Hepatocyte (in vitro differentiated cells): ENCODE data around the gene ABCG4. TPM values are rescaled to one million over a fixed set of nuclear protein-coding genes. Genes with fewer than 3 reads are reported as not detected.

Source experiments
- DNase-seq: peaks from one replicate; pipeline ENCODE4 v3.0.0-alpha.2; 2016; ENCODE audit warnings: low spot score
- H2AFZ ChIP-seq: fragments of 200-600 bp; sonication (generic); 2 replicates; pipeline ENCODE4 v1.6.0; 2016; ENCODE audit warnings: antibody characterized with exemption, mild to moderate bottlenecking
- H3K27ac ChIP-seq: fragments of 200-600 bp; sonication (generic); 2 replicates; pipeline ENCODE4 v1.5.1; 2016; ENCODE audit warnings: mild to moderate bottlenecking
- H3K27me3 ChIP-seq: fragments of 200-600 bp; sonication (generic); 2 replicates; pipeline ENCODE4 v1.6.1; 2016
- H3K36me3 ChIP-seq: fragments of 200-600 bp; sonication (generic); replicated peaks from 2 replicates; pipeline ENCODE4 v1.5.1; 2016; ENCODE audit warnings: low read depth; ENCODE audit not compliant: insufficient read depth
- H3K4me1 ChIP-seq: fragments of 200-600 bp; sonication (generic); 2 replicates; pipeline ENCODE4 v1.5.1; 2016; ENCODE audit warnings: mild to moderate bottlenecking, moderate library complexity; ENCODE audit not compliant: insufficient read depth
- H3K4me2 ChIP-seq: fragments of 200-600 bp; sonication (generic); 2 replicates; pipeline ENCODE4 v1.6.0; 2016
- H3K4me3 ChIP-seq: fragments of 200-600 bp; sonication (generic); 2 replicates; pipeline ENCODE4 v1.5.1; 2016; ENCODE audit warnings: mild to moderate bottlenecking
- H3K79me2 ChIP-seq: fragments of 200-600 bp; sonication (generic); 2 replicates; pipeline ENCODE4 v1.6.0; 2017; ENCODE audit warnings: mild to moderate bottlenecking
- H3K9me2 ChIP-seq: fragments of 200-600 bp; sonication (generic); replicated peaks from 2 replicates; pipeline ENCODE4 v1.6.0; 2017; ENCODE audit warnings: mild to moderate bottlenecking; ENCODE audit not compliant: insufficient read depth
- H3K9me3 ChIP-seq: fragments of 200-600 bp; sonication (generic); 2 replicates; pipeline ENCODE4 v1.5.1; 2016; ENCODE audit warnings: low read depth, mild to moderate bottlenecking
- H4K20me1 ChIP-seq: fragments of 200-600 bp; sonication (generic); 2 replicates; pipeline ENCODE4 v1.6.0; 2016; ENCODE audit warnings: mild to moderate bottlenecking; ENCODE audit not compliant: insufficient read depth, poor library complexity, severe bottlenecking
- CTCF ChIP-seq: fragments of 200-600 bp; sonication (generic); IDR thresholded peaks from 2 replicates; pipeline ENCODE4 v1.5.1; 2016; ENCODE audit warnings: antibody characterized with exemption, mild to moderate bottlenecking; ENCODE audit not compliant: poor library complexity
- EZH2 ChIP-seq: fragments of 200-600 bp; sonication (generic); IDR thresholded peaks from 2 replicates; pipeline ENCODE4 v1.6.1; 2016; ENCODE audit warnings: antibody characterized with exemption, mild to moderate bottlenecking, borderline replicate concordance
- EZH2phosphoT487 ChIP-seq: fragments of 200-600 bp; sonication (generic); IDR thresholded peaks from one replicate; pipeline ENCODE4 v1.6.1; 2018; ENCODE audit warnings: antibody characterized with exemption, mild to moderate bottlenecking, low read depth, moderate library complexity; ENCODE audit not compliant: unreplicated experiment, severe bottlenecking
- WGBS: methylation state at CpG from one replicate; pipeline ENCODE4 v1.1.6; 2016; ENCODE audit warnings: low lambda C conversion rate; ENCODE audit errors: missing lambda C conversion rate; 5-methylcytosine and 5-hydroxymethylcytosine counted together
- polyA plus RNA-seq: library from polyadenylated mRNA; unstranded; fragments of >200 nt; fragmentation: Nextera tagmentation; extraction: Ambion mirVana; gene quantifications from 2 replicates; pipeline ENCODE4 v1.2.1, GENCODE V29; 2016
- total RNA-seq: library from RNA; depleted of rRNA; stranded (reverse); fragments of >200 nt; gene quantifications from 2 replicates; pipeline ENCODE4 v1.2.3, GENCODE V29; 2014

Gene ABCG4
- total and polyA plus RNA-seq, 2 experiments from 2014 or later = 0.45 TPM; not detected in 1

GRCh38 chr11:119106564-119107537 lies 42.0 kb upstream of the ABCG4 start, which contains the start of gene C2CD2L:
Gene C2CD2L, plus strand, starts transcription at chr11:119107344. Its CDS starts 398 bp downstream, at chr11:119107742.
- TF ChIP-seq EZH2phosphoT487 (no peak), CTCF (no peak), EZH2 (no peak)
- H3K4me1 ChIP-seq = peaks cover 27% of the 10 kb centered on the region
- no peaks in the 10 kb centered on the region for H3K9me3 ChIP-seq
- 4% methylated on average over 26 of the region's 49 CpGs for WGBS
- H3K36me3 ChIP-seq = no peaks in the 10 kb centered on the region
- peak within 1 kb of the TSS; percentile 86 for H3K4me3 ChIP-seq
- no peaks in the 10 kb centered on the region for H4K20me1 ChIP-seq
- H3K9me2 ChIP-seq = no peaks in the 10 kb centered on the region
- H3K79me2 ChIP-seq = peaks cover 20% of the 10 kb centered on the region
- peak within 1 kb of the TSS; percentile 90 for H3K4me2 ChIP-seq
- H3K27me3 ChIP-seq = no peaks in the 10 kb centered on the region
- DNase-seq = peak; percentile 96
- H2AFZ ChIP-seq = peak within 1 kb of the TSS; percentile 65
- H3K27ac ChIP-seq = peak within 1 kb of the TSS; percentile 74

- no peak for TF ChIP-seq EZH2phosphoT487
- TF ChIP-seq CTCF = no peak
- TF ChIP-seq EZH2 = no peak
- WGBS = 1% methylated on average over 37 of the region's 65 CpGs
- H3K4me1 ChIP-seq = peaks cover 27% of the 10 kb centered on the region
- no peaks in the 10 kb centered on the region for H4K20me1 ChIP-seq
- H3K9me3 ChIP-seq = no peaks in the 10 kb centered on the region
- H3K4me2 ChIP-seq = peak overlapping the region; percentile 90
- peak overlapping the region; percentile 65 for H2AFZ ChIP-seq
- H3K79me2 ChIP-seq = peaks cover 20% of the 10 kb centered on the region
- H3K4me3 ChIP-seq = peak overlapping the region; percentile 86
- H3K36me3 ChIP-seq = no peaks in the 10 kb centered on the region
- DNase-seq = peak; percentile 39
- H3K27ac ChIP-seq = peak overlapping the region; percentile 60
- no peaks in the 10 kb centered on the region for H3K27me3 ChIP-seq
- no peaks in the 10 kb centered on the region for H3K9me2 ChIP-seq
Observed at GRCh38 chr11:119107538-119108145, 41.2 kb upstream of the ABCG4 start.

DNA sequence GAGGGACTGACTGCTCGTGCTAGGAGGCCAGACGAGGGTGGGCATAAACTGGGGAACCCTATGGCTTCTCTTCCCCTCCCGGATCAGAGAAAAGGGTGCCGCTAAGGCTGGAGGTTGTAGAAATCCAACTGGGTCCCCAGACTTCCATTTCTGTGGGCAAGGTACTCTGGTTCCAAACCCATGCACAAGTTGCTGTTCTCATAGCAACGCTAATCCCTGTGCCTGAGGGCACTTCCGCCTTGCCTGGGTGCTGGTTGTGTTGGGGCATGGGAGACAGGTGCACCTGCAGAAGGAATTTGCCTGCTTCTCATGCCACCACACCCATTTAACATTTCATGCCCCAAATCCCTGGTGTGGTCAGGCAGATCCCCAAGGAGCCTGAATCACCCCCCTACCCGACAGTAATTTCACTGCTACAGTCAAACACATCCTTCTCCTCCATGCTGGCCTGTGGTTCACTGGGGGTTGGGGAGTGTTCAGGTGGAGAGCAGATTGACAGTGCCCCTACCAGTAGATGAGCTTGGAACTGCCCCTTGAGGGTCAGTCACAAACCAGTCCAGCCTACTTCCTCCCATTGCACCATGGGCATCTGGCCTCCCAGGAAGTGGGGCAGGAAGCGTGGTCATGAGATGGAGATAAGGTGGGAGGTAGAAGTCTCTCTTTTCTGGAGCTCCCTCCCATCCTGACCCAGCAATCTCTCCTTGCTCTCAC lies 40.6 kb upstream of the ABCG4 start:
- H3K9me2 ChIP-seq = no peaks in the 10 kb centered on the region
- H3K4me1 ChIP-seq = peaks cover 21% of the 10 kb centered on the region
- peak overlapping the region; percentile 86 for H3K4me3 ChIP-seq
- DNase-seq = peak; percentile 43
- H3K79me2 ChIP-seq = peaks cover 19% of the 10 kb centered on the region
- TF ChIP-seq EZH2phosphoT487 (no peak), CTCF (no peak), EZH2 (no peak)
- H3K4me2 ChIP-seq = peak overlapping the region; percentile 90
- H2AFZ ChIP-seq = peak overlapping the region; percentile 65
- H3K9me3 ChIP-seq = no peaks in the 10 kb centered on the region
- no peaks in the 10 kb centered on the region for H4K20me1 ChIP-seq
- 19% methylated on average over 8 of the region's 8 CpGs for WGBS
- H3K27me3 ChIP-seq = no peaks in the 10 kb centered on the region
- H3K27ac ChIP-seq = peak overlapping the region; percentile 60
- H3K36me3 ChIP-seq = no peaks in the 10 kb centered on the region
